ENCODE measurements around the gene PHIP. TPM values are rescaled to one million over a fixed set of nuclear protein-coding genes. Genes with fewer than 3 reads are reported as not detected.

The PHIP gene
- total and polyA plus RNA-seq, 9 of the 15 experiments (the other 6 are each of a cell fraction or from before 2014, with no cell fraction given): 8.1 to 36.3 (median 16.5) TPM

- TF ChIP-seq PATZ1 (CRISPR knock-in tag; IDR thresholded peaks at IDR 0.05; ENCODE audit: borderline replicate concordance) (no peak), FIP1L1 (IDR thresholded peaks at IDR 0.05; ENCODE audit: low read depth, low read length, poor library complexity, severe bottlenecking) (peak; percentile 44), HIVEP1 (CRISPR knock-in tag; IDR thresholded peaks at IDR 0.05) (no peak), RUNX1 (IDR thresholded peaks at IDR 0.05; ENCODE audit: low read depth) (no peak), PHB (CRISPR knock-in tag; IDR thresholded peaks at IDR 0.05) (no peak), ZNF592 (IDR thresholded peaks at IDR 0.05) (no peak), RFX7 (CRISPR knock-in tag; IDR thresholded peaks at IDR 0.05) (no peak), SMAD1 (IDR thresholded peaks at IDR 0.05; ENCODE audit: low read depth, low read length, partially characterized antibody) (peak; percentile 52), NFXL1 (CRISPR knock-in tag; IDR thresholded peaks at IDR 0.05) (no peak), KDM1A (IDR thresholded peaks at IDR 0.05) (peak in 1 of 2 experiments; percentile 69; a peak in 3 of 4 replicates), ZNF121 (CRISPR knock-in tag; conservative IDR thresholded peaks at IDR 0.05) (no peak), POLR3G (IDR thresholded peaks at IDR 0.05; ENCODE audit: extremely low read depth, insufficient read length, insufficient replicate concordance) (no peak), HMGN3 (IDR thresholded peaks at IDR 0.05; ENCODE audit: borderline replicate concordance, extremely low read depth, insufficient read length, low read depth, low read length) (peak; percentile 85), ZFPM2 (CRISPR knock-in tag; IDR thresholded peaks at IDR 0.05) (no peak), ZMIZ1 (IDR thresholded peaks at IDR 0.05; ENCODE audit: low read depth in 2 of 2, low read length in 2 of 2) (peak in 1 of 2 experiments; percentile 16; a peak in 1 of 4 replicates), TARDBP (IDR thresholded peaks at IDR 0.05) (no peak), SAFB2 (IDR thresholded peaks at IDR 0.05; ENCODE audit: borderline replicate concordance, low read depth, low read length, severe bottlenecking) (no peak)
These were observed at the start of gene PHIP (continued) for GRCh38 chr6:79078075-79078969.

Data from K562 (cell line).